ENCODE measurements around the gene KLF6. TPM values are rescaled to one million over a fixed set of nuclear protein-coding genes. Genes with fewer than 3 reads are reported as not detected.
A peak's percentile ranks its signal among the peaks of the same experiment; 100 is the strongest.

Gene KLF6
- total and polyA plus RNA-seq, 2 donors (not counting 1 experiment from before 2014, with no cell fraction given) = 175 to 921 TPM

DNA sequence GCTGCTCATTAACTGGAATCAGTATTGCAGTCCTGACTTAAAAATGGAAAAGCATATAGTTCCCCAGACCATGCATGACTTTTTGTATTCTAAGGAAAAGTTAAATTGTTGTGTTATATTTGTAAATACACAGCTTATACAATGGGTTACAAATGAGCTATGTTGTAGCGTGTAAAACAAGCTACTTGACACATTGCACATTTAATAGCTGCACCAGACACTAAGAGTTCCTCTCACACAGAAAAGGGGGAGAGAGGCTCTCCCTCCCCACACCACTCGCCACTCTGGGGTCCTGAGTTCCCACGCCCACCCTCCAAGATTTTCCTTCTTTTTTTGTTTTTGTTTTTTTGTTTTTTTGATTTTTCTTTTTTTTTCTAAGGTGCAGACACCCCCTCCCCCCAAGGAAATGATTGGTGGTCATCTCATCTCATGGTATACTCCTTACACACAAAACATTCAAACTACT, 6.3 kb downstream of the KLF6 start:
- Mint-ChIP-seq H3K9me3 (ENCODE audit: insufficient read depth) (no peaks in the 10 kb centered on the region), H3K4me1 (peaks cover 57% of the 10 kb centered on the region), H3K27me3 (no peaks in the 10 kb centered on the region), H3K27ac (peak overlapping the region; percentile 39), H3K4me3 (peak overlapping the region; percentile 24)
- intact Hi-C loops (cut with micrococcal nuclease) = no loop called here
- WGBS (ENCODE audit: insufficient coverage) = no CpG with 5 or more reads among the region's 3 CpGs
- POLR2A ChIA-PET = no interaction called here
- TF ChIP-seq EZH2 (IDR thresholded peaks at IDR 0.05; ENCODE audit: borderline replicate concordance, insufficient read depth, low read depth, low read length, poor library complexity, severe bottlenecking) = no peak
- TF ChIP-seq, protein P1, sequence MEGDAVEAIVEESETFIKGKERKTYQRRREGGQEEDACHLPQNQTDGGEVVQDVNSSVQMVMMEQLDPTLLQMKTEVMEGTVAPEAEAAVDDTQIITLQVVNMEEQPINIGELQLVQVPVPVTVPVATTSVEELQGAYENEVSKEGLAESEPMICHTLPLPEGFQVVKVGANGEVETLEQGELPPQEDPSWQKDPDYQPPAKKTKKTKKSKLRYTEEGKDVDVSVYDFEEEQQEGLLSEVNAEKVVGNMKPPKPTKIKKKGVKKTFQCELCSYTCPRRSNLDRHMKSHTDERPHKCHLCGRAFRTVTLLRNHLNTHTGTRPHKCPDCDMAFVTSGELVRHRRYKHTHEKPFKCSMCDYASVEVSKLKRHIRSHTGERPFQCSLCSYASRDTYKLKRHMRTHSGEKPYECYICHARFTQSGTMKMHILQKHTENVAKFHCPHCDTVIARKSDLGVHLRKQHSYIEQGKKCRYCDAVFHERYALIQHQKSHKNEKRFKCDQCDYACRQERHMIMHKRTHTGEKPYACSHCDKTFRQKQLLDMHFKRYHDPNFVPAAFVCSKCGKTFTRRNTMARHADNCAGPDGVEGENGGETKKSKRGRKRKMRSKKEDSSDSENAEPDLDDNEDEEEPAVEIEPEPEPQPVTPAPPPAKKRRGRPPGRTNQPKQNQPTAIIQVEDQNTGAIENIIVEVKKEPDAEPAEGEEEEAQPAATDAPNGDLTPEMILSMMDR (IDR thresholded peaks at IDR 0.05) = no peak
- no peak overlapping the region for H3K9ac ChIP-seq (ENCODE audit: low read length)
- peaks cover 32 to 48% of the 10 kb centered on the region in 2 donors for H3K4me1 ChIP-seq (ENCODE audit: control insufficient read depth in 2 of 2, insufficient read depth in 2 of 2, low read length in 2 of 2)
- ATAC-seq (ENCODE audit: low read depth) (no peak), DNase-seq (no peak)
- H3K27ac ChIP-seq (ENCODE audit: low read length in 2 of 2) = no peak overlapping the region
- no peak overlapping the region for H2AFZ ChIP-seq (ENCODE audit: insufficient read depth, low read depth, low read length, poor library complexity, severe bottlenecking)
- H3K4me2 ChIP-seq (replicated peaks; ENCODE audit: low read depth, low read length, poor library complexity, severe bottlenecking) = no peak overlapping the region
- H3K79me2 ChIP-seq (ENCODE audit: control insufficient read depth, insufficient read depth, low read length) = peaks cover 52% of the 10 kb centered on the region
- H3K4me3 ChIP-seq (ENCODE audit: control extremely low read depth in 1 of 5, extremely low read depth in 1 of 5, insufficient read depth in 1 of 5, low read depth in 2 of 5, low read length in 4 of 5) = no peak overlapping the region
- H3K36me3 ChIP-seq (replicated peaks in 1 of 2; ENCODE audit: control extremely low read depth in 1 of 2, control insufficient read depth in 1 of 2, extremely low read depth in 1 of 2, insufficient read depth in 2 of 2, low read length in 1 of 2) = peaks cover 8 to 72% of the 10 kb centered on the region in 2 experiments
- peaks cover 0 to 6% (median 0%) of the 10 kb centered on the region in 3 donors for H3K9me3 ChIP-seq (ENCODE audit: control extremely low read depth in 1 of 3, control insufficient read depth in 2 of 3, insufficient read depth in 1 of 3, low read length in 2 of 3)
- H3K27me3 ChIP-seq (replicated peaks in 1 of 4; ENCODE audit: control extremely low read depth in 1 of 4, control insufficient read depth in 3 of 4, insufficient read depth in 4 of 4, low read length in 3 of 4) = no peaks in the 10 kb centered on the region
- CTCF ChIA-PET = interaction anchor here (0.6 to 2.1 kb wide), 4 partner anchors 12 to 306 kb away, joined by 3 to 9 read pairs (median 4); no protein-coding TSS in a partner anchor
- peaks cover 82% of the 10 kb centered on the region for H4K20me1 ChIP-seq (ENCODE audit: control insufficient read depth, insufficient read depth, low read length, poor library complexity, severe bottlenecking)

DNA sequence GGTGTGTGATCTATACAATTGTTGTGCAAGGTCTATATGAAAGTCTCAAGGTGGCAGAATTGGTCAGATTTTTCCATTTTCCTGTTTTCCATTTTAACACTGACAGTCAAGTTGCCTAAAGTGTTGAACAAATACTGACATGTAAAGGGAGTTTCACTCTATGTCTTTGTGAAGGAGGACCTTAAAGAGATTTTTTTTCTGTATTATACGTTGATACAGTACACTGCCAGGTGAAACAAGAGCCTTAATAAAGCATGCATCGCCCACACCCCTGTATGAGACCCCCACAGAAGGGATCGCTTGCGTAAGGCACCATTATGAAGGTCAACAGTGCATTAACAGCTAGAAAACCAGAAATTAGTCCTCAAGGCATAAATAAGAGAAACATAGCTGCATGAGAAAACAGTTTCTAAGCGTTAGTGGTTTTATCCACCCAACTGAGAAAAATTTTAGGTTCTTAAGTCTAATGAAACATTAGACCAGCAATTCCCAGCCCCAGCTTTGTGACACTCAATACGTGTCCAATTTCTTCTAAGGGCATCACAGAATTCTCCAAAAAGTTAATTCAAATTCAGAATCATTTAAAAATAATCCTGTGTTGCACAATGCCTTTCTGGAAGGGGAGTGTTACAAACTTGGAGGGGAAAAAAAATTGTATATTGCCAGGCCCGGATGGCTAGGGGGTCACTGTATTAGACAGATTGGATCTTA, 6.9 kb downstream of the KLF6 start:
- ATAC-seq (ENCODE audit: low read depth) (no peak), DNase-seq (no peak)
- Mint-ChIP-seq H3K27ac (no peak overlapping the region), H3K9me3 (ENCODE audit: insufficient read depth) (no peaks in the 10 kb centered on the region), H3K27me3 (no peaks in the 10 kb centered on the region), H3K4me1 (peaks cover 57% of the 10 kb centered on the region), H3K4me3 (no peak overlapping the region)
- H3K4me2 ChIP-seq (replicated peaks; ENCODE audit: low read depth, low read length, poor library complexity, severe bottlenecking) = no peak overlapping the region
- H3K4me1 ChIP-seq (ENCODE audit: control insufficient read depth in 2 of 2, insufficient read depth in 2 of 2, low read length in 2 of 2) = peaks cover 32 to 47% of the 10 kb centered on the region in 2 donors
- ChIA-PET POLR2A (no interaction called here), CTCF (interaction anchor here (0.7 to 2.1 kb wide), 3 partner anchors 16 to 879 kb away, joined by 3 to 9 read pairs (median 5); no protein-coding TSS in a partner anchor)
- peaks cover 9 to 72% of the 10 kb centered on the region in 2 experiments for H3K36me3 ChIP-seq (replicated peaks in 1 of 2; ENCODE audit: control extremely low read depth in 1 of 2, control insufficient read depth in 1 of 2, extremely low read depth in 1 of 2, insufficient read depth in 2 of 2, low read length in 1 of 2)
- no peak overlapping the region for H2AFZ ChIP-seq (ENCODE audit: insufficient read depth, low read depth, low read length, poor library complexity, severe bottlenecking)
- intact Hi-C loops (cut with micrococcal nuclease) = no loop called here
- peaks cover 47% of the 10 kb centered on the region for H3K79me2 ChIP-seq (ENCODE audit: control insufficient read depth, insufficient read depth, low read length)
- TF ChIP-seq EZH2 (IDR thresholded peaks at IDR 0.05; ENCODE audit: borderline replicate concordance, insufficient read depth, low read depth, low read length, poor library complexity, severe bottlenecking) = no peak
- TF ChIP-seq, protein P1 (IDR thresholded peaks at IDR 0.05) = no peak
- no peaks in the 10 kb centered on the region for H3K27me3 ChIP-seq (replicated peaks in 1 of 4; ENCODE audit: control extremely low read depth in 1 of 4, control insufficient read depth in 3 of 4, insufficient read depth in 4 of 4, low read length in 3 of 4)
- peaks cover 0 to 6% (median 0%) of the 10 kb centered on the region in 3 donors for H3K9me3 ChIP-seq (ENCODE audit: control extremely low read depth in 1 of 3, control insufficient read depth in 2 of 3, insufficient read depth in 1 of 3, low read length in 2 of 3)
- H4K20me1 ChIP-seq (ENCODE audit: control insufficient read depth, insufficient read depth, low read length, poor library complexity, severe bottlenecking) = peaks cover 76% of the 10 kb centered on the region
- WGBS (ENCODE audit: insufficient coverage) = 98% methylated on average over 5 of the region's 7 CpGs
- H3K4me3 ChIP-seq (ENCODE audit: control extremely low read depth in 1 of 5, extremely low read depth in 1 of 5, insufficient read depth in 1 of 5, low read depth in 2 of 5, low read length in 4 of 5) = no peak overlapping the region
- no peak overlapping the region for H3K9ac ChIP-seq (ENCODE audit: low read length)
- no peak overlapping the region for H3K27ac ChIP-seq (ENCODE audit: low read length in 2 of 2)
